DOHH2 (cell line): Measurements from ENCODE around the gene ITGAX.

Experiments used
- H3F3A ChIP-seq: fragments of 200-600 bp; sonication (generic), shearing (Covaris generic); 2 replicates; pipeline ENCODE4 v1.6.0; 2016; ENCODE audit warnings: antibody characterized with exemption, mild to moderate bottlenecking; ENCODE audit not compliant: control insufficient read depth, insufficient read depth
- H3K27ac ChIP-seq: fragments of 200-600 bp; sonication (generic); 2 replicates; pipeline ENCODE4 v1.5.1; 2014; ENCODE audit warnings: low read depth, mild to moderate bottlenecking, low read length, moderate library complexity
- H3K27me3 ChIP-seq: fragments of 200-600 bp; sonication (generic); 2 replicates; pipeline ENCODE4 v1.6.1; 2014; ENCODE audit warnings: mild to moderate bottlenecking, low read length, mixed read lengths; ENCODE audit not compliant: control insufficient read depth
- H3K36me3 ChIP-seq: fragments of 200-600 bp; sonication (generic); 2 replicates; pipeline ENCODE4 v1.6.1; 2014; ENCODE audit warnings: mild to moderate bottlenecking, low read length, moderate library complexity, mixed read lengths; ENCODE audit not compliant: control insufficient read depth
- H3K4me1 ChIP-seq: fragments of 200-600 bp; sonication (generic); 2 replicates; pipeline ENCODE4 v1.6.1; 2014; ENCODE audit warnings: mild to moderate bottlenecking, low read length, mixed read lengths; ENCODE audit not compliant: control insufficient read depth
- H3K4me2 ChIP-seq: fragments of 200-600 bp; sonication (generic); 2 replicates; pipeline ENCODE4 v1.6.0; 2014; ENCODE audit warnings: mild to moderate bottlenecking, low read length, moderate library complexity
- H3K4me3 ChIP-seq: fragments of 200-600 bp; sonication (generic); 2 replicates; pipeline ENCODE4 v1.5.1; 2014; ENCODE audit warnings: mild to moderate bottlenecking, low read length, mixed read lengths
- H3K79me2 ChIP-seq: fragments of 200-600 bp; sonication (generic); 2 replicates; pipeline ENCODE4 v1.6.1; 2014; ENCODE audit warnings: mild to moderate bottlenecking, low read length, mixed read lengths; ENCODE audit not compliant: control insufficient read depth
- H3K9me2 ChIP-seq: fragments of 200-600 bp; sonication (generic); replicated peaks from 2 replicates; pipeline ENCODE4 v1.6.1; 2014; ENCODE audit warnings: mild to moderate bottlenecking, low read length, mixed read lengths; ENCODE audit not compliant: control insufficient read depth
- H3K9me3 ChIP-seq: fragments of 200-600 bp; sonication (generic); 2 replicates; pipeline ENCODE4 v1.6.1; 2014; ENCODE audit warnings: antibody characterized with exemption, low read length, mixed read lengths; ENCODE audit not compliant: control insufficient read depth, insufficient read depth
- H4K20me1 ChIP-seq: fragments of 200-600 bp; sonication (generic); 2 replicates; pipeline ENCODE4 v1.6.0; 2014; ENCODE audit warnings: low read depth, mild to moderate bottlenecking, antibody characterized with exemption, low read length, moderate library complexity; ENCODE audit not compliant: control insufficient read depth, insufficient read depth
- EZH2phosphoT487 ChIP-seq: fragments of 200-600 bp; sonication (generic); IDR thresholded peaks from 2 replicates; pipeline ENCODE4 v1.6.1; 2017; ENCODE audit warnings: borderline replicate concordance, mild to moderate bottlenecking, antibody characterized with exemption, low read length, moderate library complexity, mixed read lengths
- TF ChIP-seq, protein P1 (sequence below): fragments of 200-600 bp; sonication (generic); IDR thresholded peaks from one replicate; pipeline ENCODE4 v1.5.1; 2014; ENCODE audit warnings: antibody characterized with exemption, mild to moderate bottlenecking, low read depth, low read length; ENCODE audit not compliant: poor library complexity, severe bottlenecking

Gene ITGAX

DNA sequence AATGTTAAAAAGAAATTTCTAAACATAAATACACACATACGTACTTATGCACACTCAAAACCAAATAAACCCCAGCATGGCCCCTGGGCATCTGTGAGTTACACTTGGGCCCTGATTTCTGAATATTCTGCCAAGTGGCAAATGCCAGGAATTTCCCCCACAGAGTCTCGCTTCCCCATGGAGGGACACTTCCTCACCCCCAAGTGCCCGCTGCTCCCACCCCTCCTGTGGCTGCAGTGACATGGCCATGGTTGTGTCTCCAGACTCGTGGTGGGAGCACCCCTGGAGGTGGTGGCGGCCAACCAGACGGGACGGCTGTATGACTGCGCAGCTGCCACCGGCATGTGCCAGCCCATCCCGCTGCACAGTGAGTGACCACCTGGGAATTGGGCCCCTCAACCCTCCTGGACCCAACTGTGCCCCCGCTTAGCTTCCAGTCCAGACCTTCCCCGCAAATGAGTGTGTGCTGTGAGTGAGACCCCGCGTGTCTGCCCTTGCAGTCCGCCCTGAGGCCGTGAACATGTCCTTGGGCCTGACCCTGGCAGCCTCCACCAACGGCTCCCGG, 42.2 kb downstream of the ITGAX start:
- Histone ChIP-seq H3K36me3 (no peaks in the 10 kb centered on the region), H3K9me2 (no peaks in the 10 kb centered on the region), H3K79me2 (no peaks in the 10 kb centered on the region), H3K4me2 (no peak overlapping the region), H3K9me3 (no peaks in the 10 kb centered on the region), H3F3A (no peaks in the 10 kb centered on the region), H3K27me3 (no peaks in the 10 kb centered on the region), H3K4me1 (no peaks in the 10 kb centered on the region), H4K20me1 (no peaks in the 10 kb centered on the region), H3K4me3 (no peak overlapping the region), H3K27ac (no peak overlapping the region)
- TF ChIP-seq EZH2phosphoT487: no peak
- TF ChIP-seq, protein P1, sequence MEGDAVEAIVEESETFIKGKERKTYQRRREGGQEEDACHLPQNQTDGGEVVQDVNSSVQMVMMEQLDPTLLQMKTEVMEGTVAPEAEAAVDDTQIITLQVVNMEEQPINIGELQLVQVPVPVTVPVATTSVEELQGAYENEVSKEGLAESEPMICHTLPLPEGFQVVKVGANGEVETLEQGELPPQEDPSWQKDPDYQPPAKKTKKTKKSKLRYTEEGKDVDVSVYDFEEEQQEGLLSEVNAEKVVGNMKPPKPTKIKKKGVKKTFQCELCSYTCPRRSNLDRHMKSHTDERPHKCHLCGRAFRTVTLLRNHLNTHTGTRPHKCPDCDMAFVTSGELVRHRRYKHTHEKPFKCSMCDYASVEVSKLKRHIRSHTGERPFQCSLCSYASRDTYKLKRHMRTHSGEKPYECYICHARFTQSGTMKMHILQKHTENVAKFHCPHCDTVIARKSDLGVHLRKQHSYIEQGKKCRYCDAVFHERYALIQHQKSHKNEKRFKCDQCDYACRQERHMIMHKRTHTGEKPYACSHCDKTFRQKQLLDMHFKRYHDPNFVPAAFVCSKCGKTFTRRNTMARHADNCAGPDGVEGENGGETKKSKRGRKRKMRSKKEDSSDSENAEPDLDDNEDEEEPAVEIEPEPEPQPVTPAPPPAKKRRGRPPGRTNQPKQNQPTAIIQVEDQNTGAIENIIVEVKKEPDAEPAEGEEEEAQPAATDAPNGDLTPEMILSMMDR: no peak

DNA sequence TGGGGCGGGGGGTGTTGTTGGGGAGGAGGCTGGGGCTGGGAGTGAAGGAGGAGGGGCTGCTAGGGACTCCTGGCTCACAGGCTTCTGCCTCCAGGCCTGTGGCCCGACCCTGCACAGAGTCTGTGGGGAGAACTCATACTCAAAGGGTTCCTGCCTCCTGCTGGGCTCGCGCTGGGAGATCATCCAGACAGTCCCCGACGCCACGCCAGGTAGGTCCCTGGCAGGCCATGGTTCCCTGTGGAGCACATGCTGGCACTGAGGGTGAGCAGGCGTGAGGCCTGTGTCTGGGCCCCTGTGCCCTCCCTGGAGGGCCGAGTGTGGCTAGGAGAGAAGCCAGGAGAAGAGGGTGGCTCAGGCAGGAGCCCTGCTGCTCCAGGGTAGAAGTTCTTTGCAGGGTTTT, 42.7 kb downstream of the ITGAX start:
- Histone ChIP-seq H3K4me2 (no peak overlapping the region), H3K36me3 (no peaks in the 10 kb centered on the region), H3K9me3 (no peaks in the 10 kb centered on the region), H3K4me3 (no peak overlapping the region), H3K27me3 (no peaks in the 10 kb centered on the region), H3K4me1 (no peaks in the 10 kb centered on the region), H3K79me2 (no peaks in the 10 kb centered on the region), H3K9me2 (no peaks in the 10 kb centered on the region), H3K27ac (no peak overlapping the region), H4K20me1 (no peaks in the 10 kb centered on the region), H3F3A (no peaks in the 10 kb centered on the region)
- TF ChIP-seq, protein P1: no peak
- TF ChIP-seq EZH2phosphoT487: no peak

DNA sequence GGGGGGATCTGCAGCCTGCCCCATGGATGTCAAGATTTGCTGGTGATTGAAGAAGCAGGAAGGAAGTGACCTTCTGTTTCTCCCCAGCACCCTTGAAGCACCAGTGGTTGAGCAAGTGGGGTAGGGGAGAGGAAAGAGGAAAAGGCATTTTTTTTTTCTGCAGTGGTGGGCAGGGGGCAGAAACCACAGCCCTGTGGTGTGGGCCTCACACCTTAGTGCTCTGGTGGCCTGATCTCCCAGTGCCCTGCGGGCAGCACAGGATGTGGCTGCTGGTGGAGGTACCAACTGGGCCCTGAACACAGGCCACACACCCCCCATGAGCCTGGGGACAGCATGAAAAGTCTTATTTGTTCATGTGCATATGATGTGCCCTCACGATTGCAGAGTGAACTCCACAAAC, 45.2 kb downstream of the ITGAX start:
- no peak overlapping the region for H3K4me3 ChIP-seq
- H3K27me3 ChIP-seq: no peaks in the 10 kb centered on the region
- no peaks in the 10 kb centered on the region for H3F3A ChIP-seq
- H3K36me3 ChIP-seq: no peaks in the 10 kb centered on the region
- H3K4me2 ChIP-seq: no peak overlapping the region
- no peaks in the 10 kb centered on the region for H4K20me1 ChIP-seq
- no peak for TF ChIP-seq EZH2phosphoT487
- TF ChIP-seq, protein P1: no peak
- H3K79me2 ChIP-seq: no peaks in the 10 kb centered on the region
- H3K9me3 ChIP-seq: no peaks in the 10 kb centered on the region
- no peaks in the 10 kb centered on the region for H3K9me2 ChIP-seq
- H3K4me1 ChIP-seq: no peaks in the 10 kb centered on the region
- H3K27ac ChIP-seq: no peak overlapping the region
